SKM-1 treated with dmso at 0.1 percent for 144 hours (cell line): ENCODE measurements around the gene WDR5B.
"Not testable (repeated sequence)": the region's sequence is repeated elsewhere in the genome, so short reads cannot be mapped to it uniquely, and the experiment has no call there.

Experiments used
- DNase-seq: peaks from one replicate; lab custom pipeline; 2025; ENCODE audit not compliant: unreplicated experiment; lab: John Stamatoyannopoulos, UW

The WDR5B gene

DNA sequence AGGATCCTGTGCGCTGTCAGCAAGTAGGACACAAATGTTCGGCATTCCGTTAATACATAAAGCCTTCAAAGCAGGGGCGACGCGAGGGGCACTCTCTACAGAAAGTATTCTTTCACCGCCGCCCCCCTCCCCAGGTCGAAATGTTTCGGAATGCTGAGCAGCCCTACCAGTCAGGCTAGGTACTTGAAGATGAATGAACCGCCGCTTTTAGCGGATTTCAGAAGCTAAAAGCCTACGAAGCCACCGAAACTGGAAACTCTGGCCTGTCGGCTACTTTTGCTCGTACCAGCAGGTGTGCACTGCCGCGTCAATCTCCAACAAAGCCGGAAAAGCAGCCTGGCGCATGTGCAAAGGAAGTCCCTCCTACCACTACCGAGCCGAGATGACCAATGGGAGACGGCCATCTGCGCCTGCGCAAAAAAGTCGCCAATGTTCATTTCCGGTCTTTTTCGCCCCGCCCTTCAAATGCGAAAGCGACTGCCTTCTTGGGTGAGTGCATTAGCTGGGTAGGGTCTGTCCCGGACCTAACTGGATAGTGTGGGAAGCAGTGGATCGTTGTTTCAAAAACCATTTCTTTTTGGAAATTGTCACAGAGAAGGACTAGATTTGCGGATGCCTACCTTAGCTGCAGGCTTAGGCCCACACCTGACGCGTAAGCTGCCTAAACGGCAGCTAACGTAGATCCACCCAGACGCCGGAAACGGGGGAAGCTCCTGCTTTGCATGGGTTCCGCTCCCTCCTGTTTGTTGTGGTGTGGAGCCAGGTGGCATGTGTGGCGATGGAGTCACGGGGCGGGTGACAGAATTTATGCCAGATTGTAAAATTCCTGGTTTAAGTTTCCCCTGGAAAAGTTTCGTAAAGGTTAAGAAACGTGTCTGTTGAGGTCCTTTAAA is at the start of gene WDR5B:
Gene WDR5B (minus strand): TSS at position 301 of the 893 bp plus-strand sequence. CDS start 534 bp downstream, outside the sequence.
- no peak for DNase-seq

GRCh38 chr3:122464659-122465058 is 48.8 kb upstream of the WDR5B start:
- no peak for DNase-seq

DNA sequence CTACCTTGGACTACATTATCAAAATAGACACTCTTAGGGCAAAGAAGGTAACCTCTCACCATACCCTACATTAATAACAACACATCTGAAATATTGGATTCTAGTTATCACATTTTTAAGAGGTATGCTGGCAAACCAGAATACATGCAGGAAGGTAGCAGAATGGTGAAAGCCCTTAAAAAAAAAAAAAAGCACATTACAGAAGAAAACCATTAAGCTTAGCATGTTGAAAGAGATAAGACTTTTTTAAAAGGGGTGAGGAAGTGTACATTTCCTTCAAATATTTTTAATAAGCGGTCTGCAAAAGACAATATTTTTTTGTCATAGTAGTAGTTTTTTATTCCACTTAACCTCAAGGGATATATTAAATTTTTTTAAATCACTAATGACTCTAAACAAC is 46.5 kb upstream of the WDR5B start:
- no peak for DNase-seq

DNA sequence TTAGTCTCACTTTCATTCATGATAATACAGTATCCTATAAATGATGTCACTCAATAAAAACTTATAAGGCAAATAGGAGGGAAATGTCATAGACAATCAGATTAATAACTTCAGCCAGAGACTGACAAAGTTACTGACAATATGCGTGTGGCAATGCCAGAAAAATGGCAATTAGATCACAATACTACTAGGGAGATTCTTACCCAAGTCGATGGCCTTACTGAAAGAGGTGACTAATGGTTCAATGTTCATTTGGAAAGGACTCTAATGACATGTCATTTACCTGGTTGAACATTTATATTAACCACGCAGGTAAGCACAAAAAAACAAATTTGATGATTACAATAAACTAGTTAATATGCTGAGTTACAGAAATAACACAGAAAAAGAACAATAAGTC is 45.9 kb upstream of the WDR5B start:
- no peak for DNase-seq

DNA sequence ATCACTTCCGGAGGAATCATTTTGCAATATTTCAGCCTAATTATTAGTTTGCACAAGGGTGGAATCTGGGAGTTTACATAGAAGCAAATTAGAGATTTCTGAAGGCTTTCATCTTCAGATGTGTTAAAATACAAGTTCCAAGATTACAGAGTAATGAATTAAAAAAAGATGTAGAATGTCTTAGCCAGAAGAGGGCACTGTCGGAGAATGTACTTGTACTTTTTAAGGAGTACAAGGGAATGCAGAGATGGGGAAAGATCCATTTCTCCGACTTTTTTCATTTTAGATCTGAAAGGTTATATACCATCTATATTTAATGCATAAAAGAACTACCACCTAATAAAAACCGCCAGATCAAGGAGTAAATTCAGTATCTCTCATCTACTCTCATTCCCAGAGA is 43.1 kb upstream of the WDR5B start:
- no peak for DNase-seq

DNA sequence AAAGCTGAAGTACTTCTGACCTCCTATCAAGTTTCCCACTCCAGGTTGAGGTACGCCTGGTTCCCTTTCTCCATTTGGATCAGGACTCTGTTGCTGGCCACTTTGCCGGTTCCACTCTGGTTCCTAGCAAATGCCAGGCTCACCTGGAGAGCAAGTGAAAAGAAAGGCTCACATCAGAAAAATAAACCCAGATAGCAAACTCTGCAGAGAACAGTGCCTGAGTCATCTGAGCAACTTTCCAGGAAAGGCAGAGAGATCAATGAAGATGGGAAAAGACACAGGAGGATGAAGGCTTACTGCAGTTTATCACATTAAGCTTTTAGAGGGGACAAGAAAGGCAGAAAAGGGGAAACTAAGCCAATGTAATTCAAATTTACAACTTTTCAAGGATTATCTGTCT is 41.8 kb upstream of the WDR5B start:
- DNase-seq = no peak

DNA sequence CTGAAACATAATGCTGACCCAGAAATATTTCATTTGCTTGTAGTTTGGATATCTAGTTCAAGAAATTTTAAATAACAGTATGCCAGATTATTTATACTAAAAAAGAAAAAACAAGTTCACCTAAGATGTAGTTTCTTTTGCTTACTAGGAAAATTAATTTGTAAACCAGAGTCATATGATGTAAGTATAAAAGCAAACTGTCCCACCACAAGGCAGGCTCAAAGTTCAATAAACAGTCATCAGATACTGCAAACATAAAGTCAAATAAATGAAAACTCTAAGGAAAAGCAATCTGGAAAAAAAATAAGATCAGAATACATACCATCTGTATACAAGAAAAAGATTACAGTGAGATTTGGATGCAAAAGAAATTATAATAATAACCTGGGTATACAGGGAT is 40.2 kb upstream of the WDR5B start:
- DNase-seq = no peak

GRCh38 chr3:122451371-122451770 is 35.5 kb upstream of the WDR5B start:
- DNase-seq = no peak

GRCh38 chr3:122448218-122448617 is 32.4 kb upstream of the WDR5B start:
- not testable (repeated sequence) for DNase-seq

GRCh38 chr3:122444491-122444887 is 28.6 kb upstream of the WDR5B start:
- not testable (repeated sequence) for DNase-seq

- DNase-seq = not testable (repeated sequence)
These were observed 28.1 kb upstream of the WDR5B start for GRCh38 chr3:122443762-122444490.

DNA sequence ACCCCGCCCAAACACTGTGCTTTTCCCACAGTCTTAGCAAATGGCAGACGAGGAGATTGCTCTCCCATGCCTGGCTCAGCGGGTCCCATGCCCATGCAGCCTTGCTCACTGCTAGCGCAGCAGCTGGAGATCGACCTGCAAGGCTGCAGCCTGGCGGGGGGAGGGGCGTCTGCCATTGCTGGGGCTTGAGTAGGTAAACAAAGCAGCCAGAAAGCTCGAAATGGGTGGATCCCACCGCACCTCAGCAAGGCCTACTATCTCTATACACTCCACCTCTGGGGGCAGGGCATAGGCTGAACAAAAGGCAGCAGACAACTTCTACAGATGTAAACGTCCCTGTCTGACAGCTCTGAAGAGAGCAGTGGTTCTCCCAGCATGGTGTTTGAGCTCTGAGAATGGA is 27.2 kb upstream of the WDR5B start:
- DNase-seq = no peak

- no peak for DNase-seq
These were observed 20.1 kb upstream of the WDR5B start for GRCh38 chr3:122435950-122436349.

DNA sequence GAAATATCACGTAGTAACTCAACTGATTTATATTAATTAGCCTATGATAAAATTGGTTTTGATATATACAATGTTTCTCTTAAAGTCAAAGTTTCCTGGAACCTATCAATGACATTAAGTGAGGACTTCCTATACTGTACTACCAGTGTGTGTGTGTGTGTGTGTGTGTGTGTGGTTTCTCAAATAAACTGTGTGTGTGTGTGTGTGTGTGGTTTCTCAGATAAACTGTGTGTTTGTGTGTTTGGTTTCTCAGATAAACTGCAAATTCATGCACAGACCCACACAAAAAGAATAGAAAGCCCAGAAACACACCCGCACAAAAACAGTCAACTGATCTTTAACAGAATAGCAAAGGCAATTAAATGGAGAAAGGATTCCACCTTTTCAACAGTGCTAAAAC is 14.5 kb upstream of the WDR5B start:
- DNase-seq = no peak

DNA sequence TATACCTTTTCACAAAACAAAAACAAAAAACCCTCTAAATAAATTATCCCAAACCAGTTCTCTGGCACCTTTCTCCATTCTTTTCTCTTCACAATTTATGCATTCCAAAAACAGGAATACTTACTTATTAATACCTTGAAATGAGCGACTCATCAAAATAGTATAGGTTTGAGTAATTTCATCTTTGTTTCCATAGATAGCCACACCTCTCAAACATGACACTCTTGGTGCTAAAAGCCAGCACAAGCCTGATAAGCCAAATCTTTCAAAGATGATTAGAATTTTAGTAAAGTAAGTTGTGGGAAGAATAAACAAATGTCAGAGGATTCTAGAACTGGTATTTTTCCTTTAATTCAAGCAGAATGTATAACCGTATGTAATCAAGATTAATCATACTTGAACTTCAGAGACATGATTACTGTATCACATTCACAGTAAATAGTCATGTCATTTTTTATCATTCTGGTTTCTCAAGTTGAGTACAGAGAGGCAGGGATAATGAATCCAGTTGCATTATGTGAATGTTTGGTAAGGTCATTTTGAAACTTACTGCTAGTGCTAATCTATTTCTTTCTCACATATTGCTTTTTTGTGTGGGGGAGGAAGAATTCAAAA is 12.1 kb upstream of the WDR5B start:
- DNase-seq = no peak

GRCh38 chr3:122421836-122422235 is 6.0 kb upstream of the WDR5B start:
- no peak for DNase-seq

- no peak for DNase-seq
These were observed 5.2 kb upstream of the WDR5B start for GRCh38 chr3:122421101-122421500.

GRCh38 chr3:122416966-122417365 is 1.1 kb upstream of the WDR5B start:
- DNase-seq = no peak

DNA sequence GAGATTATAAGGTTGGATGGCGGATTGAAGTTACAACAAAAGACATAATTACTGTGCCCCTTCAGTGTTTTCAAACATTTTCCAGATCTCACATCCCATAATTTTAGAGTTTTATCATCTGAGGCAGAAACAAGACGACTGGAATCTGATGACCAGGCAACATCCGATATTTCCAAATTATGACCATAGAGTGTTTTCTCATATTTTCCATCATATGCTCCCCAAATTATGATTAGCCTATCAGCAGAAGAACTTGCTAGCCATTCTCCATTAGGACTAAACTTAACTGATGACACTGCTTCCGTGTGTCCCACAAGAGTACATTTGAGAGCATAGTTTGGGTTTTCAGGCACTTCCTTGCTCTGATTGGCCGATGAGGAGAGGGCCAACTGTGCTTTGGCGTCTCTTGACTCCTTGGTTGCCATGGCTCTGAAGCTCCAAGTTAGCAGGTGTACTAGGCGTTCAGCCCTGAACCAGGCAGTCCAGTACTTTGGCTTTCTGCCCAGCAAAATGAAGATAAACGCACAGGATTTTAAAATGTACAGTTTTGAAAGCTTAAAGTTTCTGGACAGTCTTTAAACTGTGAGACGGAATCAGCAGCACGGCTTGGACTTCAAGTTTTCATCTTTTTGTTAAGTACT is 638 bp downstream of the WDR5B start:
- no peak for DNase-seq

- no peak for DNase-seq
These were observed 1.5 kb downstream of the WDR5B start for GRCh38 chr3:122414391-122414790.

- DNase-seq = no peak
These were observed 5.2 kb downstream of the WDR5B start for GRCh38 chr3:122410639-122411038.
